Esophagus squamous epithelium (tissue), 5 donors: Measurements from ENCODE around the gene DYNC1LI1. TPM values are rescaled to one million over a fixed set of nuclear protein-coding genes. Genes with fewer than 3 reads are reported as not detected.

Experiments
- DNase-seq: peaks from one replicate; lab custom pipeline; 2025; lab: John Stamatoyannopoulos, UW
- H3K27ac ChIP-seq, 4 donors: fragments of 200-600 bp; sonication (generic); one replicate each; pipeline ENCODE4 v1.5.1; 2016 to 2019; ENCODE audit warnings: mild to moderate bottlenecking in 1 of 4
- H3K27me3 ChIP-seq, 4 donors: fragments of 200-600 bp; sonication (generic); 1 replicate in 3 of 4; 2 replicates in 1 of 4; pipeline versions ENCODE4 v1.5.1 to v1.6.0; 2017 to 2021; ENCODE audit warnings: antibody characterized with exemption in 1 of 4
- H3K36me3 ChIP-seq, 3 donors: fragments of 200-600 bp; sonication (generic); one replicate each; pipeline ENCODE4 v1.5.1; 2016 to 2019
- H3K4me1 ChIP-seq, 3 donors: fragments of 200-600 bp; sonication (generic); one replicate each; pipeline ENCODE4 v1.5.1; 2017 to 2019
- H3K4me3 ChIP-seq, 4 donors: fragments of 200-600 bp; sonication (generic); 1 replicate in 3 of 4; 2 replicates in 1 of 4; pipeline ENCODE4 v1.5.1; 2016 to 2019; ENCODE audit warnings: mild to moderate bottlenecking in 2 of 4, moderate library complexity in 1 of 4
- H3K9me3 ChIP-seq, 3 donors: fragments of 200-600 bp; sonication (generic); one replicate each; pipeline ENCODE4 v1.5.1; 2016 to 2019
- CTCF ChIP-seq, 6 experiments: fragments of 450-650 bp in 4 of 6; fragments of 200-600 bp in 2 of 6; sonication (generic) in 2 of 6; IDR thresholded peaks; one replicate each; pipeline ENCODE4 v1.5.1; 2016 to 2019; ENCODE audit warnings: antibody characterized with exemption in 6 of 6, mild to moderate bottlenecking in 4 of 6, moderate library complexity in 4 of 6
- POLR2A ChIP-seq, 4 donors: fragments of 450-650 bp; IDR thresholded peaks; one replicate each; pipeline ENCODE4 v1.6.1; 2017; ENCODE audit warnings: antibody characterized with exemption in 4 of 4, mild to moderate bottlenecking in 4 of 4, moderate library complexity in 3 of 4
- WGBS, 2 donors: methylation state at CpG; one replicate each; pipeline ENCODE4 v1.1.5; 2018; 5-methylcytosine and 5-hydroxymethylcytosine counted together
- intact Hi-C: fragments of 100-400 bp; cut with DNase I; formaldehyde crosslinking; loops from one replicate; pipeline ENCODE4 v1.15.0; 2022
- total RNA-seq, 4 donors: library from RNA; depleted of rRNA; stranded (reverse); fragments of >200 nt; gene quantifications; one replicate each; pipeline ENCODE4 v1.1.0, GENCODE V29; 2016
- donor health status: DM: yes; HTN: yes; CAD: no.

DYNC1LI1 gene
- total RNA-seq, 4 donors from 2014 or later: 12.8 to 29.9 (median 24.8) TPM

- Histone ChIP-seq H3K27ac (no peak overlapping the region), H3K4me3 (no peak overlapping the region), H3K27me3 (no peaks in the 10 kb centered on the region), H3K36me3 (peaks cover 0 to 25% (median 6%) of the 10 kb centered on the region in 3 donors), H3K4me1 (peaks cover 0 to 30% (median 7%) of the 10 kb centered on the region in 3 donors), H3K9me3 (no peaks in the 10 kb centered on the region)
- DNase-seq: no peak
- intact Hi-C loops: no loop called here
- 100% methylated on average over 1 of the region's 1 CpG for WGBS, 2 donors
- TF ChIP-seq CTCF (IDR thresholded peaks at IDR 0.05) (no peak), POLR2A (IDR thresholded peaks at IDR 0.05) (no peak)
Observed at GRCh38 chr3:32564195-32564594, 6.5 kb downstream of the DYNC1LI1 start.

DNA sequence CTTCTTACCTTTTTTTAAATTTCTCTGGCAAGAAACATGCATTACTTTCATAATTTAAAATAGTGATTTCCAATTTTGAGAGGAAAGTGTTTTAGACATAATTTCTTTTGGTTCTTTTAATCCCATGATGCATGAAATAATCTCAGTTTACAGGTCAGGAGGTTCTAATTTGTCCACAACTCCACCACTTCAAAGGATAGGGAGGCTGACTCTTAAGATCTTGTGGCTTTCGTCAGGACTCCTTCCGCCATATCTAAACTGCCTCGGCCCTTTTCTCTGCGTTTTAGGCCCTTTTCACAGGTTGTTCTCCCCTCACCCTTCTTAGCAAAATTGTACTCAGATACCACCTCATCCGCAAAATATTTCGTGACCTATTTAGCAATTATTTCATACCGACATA, 8.0 kb downstream of the DYNC1LI1 start:
- no peaks in the 10 kb centered on the region for H3K27me3 ChIP-seq
- no peak for DNase-seq
- no peak overlapping the region for H3K27ac ChIP-seq
- WGBS, 2 donors: 89 to 91% methylated on average over 7 of the region's 7 CpGs
- peaks cover 0 to 25% (median 6%) of the 10 kb centered on the region in 3 donors for H3K36me3 ChIP-seq
- no peak for TF ChIP-seq CTCF (IDR thresholded peaks at IDR 0.05)
- no peak for TF ChIP-seq POLR2A (IDR thresholded peaks at IDR 0.05)
- H3K9me3 ChIP-seq: no peaks in the 10 kb centered on the region
- no peak overlapping the region for H3K4me3 ChIP-seq
- intact Hi-C loops: no loop called here
- H3K4me1 ChIP-seq: peaks cover 0 to 19% (median 0%) of the 10 kb centered on the region in 3 donors

- WGBS, 2 donors: 48 to 58% methylated on average over 3 of the region's 3 CpGs
- TF ChIP-seq CTCF (IDR thresholded peaks at IDR 0.05) (no peak), POLR2A (IDR thresholded peaks at IDR 0.05) (no peak)
- no peak for DNase-seq
Observed at GRCh38 chr3:32557640-32558352, 12.9 kb downstream of the DYNC1LI1 start.

DNA sequence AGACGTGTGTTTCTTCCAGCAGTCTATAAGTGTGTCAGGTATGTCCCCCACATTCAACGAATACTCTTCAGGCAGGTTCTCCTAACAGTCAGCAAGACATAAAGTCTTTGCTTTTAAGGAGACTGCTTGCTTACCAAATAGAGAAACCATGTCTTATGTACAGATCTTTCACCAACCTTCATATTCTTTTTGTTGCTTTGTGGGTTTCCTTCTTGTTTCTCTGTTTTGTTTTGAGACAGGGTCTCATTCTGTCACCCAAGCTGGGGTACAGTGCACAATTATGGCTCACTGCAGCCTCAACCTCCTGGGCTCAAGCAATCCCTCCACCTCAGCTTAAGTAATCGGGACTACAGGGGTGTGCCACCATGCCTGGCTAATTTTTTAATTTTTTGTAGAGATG, 14.3 kb downstream of the DYNC1LI1 start:
- Histone ChIP-seq H3K4me3 (no peak overlapping the region), H3K27ac (no peak overlapping the region), H3K9me3 (no peaks in the 10 kb centered on the region), H3K27me3 (no peaks in the 10 kb centered on the region), H3K4me1 (peaks cover 0 to 14% (median 0%) of the 10 kb centered on the region in 3 donors), H3K36me3 (peaks cover 0 to 3% (median 0%) of the 10 kb centered on the region in 3 donors)
- intact Hi-C loops: no loop called here
- 79 to 87% methylated on average over 3 of the region's 3 CpGs for WGBS, 2 donors
- no peak for DNase-seq
- no peak for TF ChIP-seq POLR2A (IDR thresholded peaks at IDR 0.05)
- TF ChIP-seq CTCF (IDR thresholded peaks at IDR 0.05): no peak

More at GRCh38 chr3:32557640-32558352, 12.9 kb downstream of the DYNC1LI1 start:
- intact Hi-C loops: no loop called here
- H3K9me3 ChIP-seq: no peaks in the 10 kb centered on the region
- H3K27ac ChIP-seq: no peak overlapping the region
- no peak overlapping the region for H3K4me3 ChIP-seq
- H3K36me3 ChIP-seq: peaks cover 0 to 10% (median 0%) of the 10 kb centered on the region in 3 donors
- H3K27me3 ChIP-seq: no peaks in the 10 kb centered on the region
- H3K4me1 ChIP-seq: peaks cover 0 to 11% (median 0%) of the 10 kb centered on the region in 3 donors

- DNase-seq: no peak
- Histone ChIP-seq H3K27me3 (no peaks in the 10 kb centered on the region), H3K4me1 (peaks cover 0 to 18% (median 0%) of the 10 kb centered on the region in 3 donors), H3K9me3 (no peaks in the 10 kb centered on the region), H3K36me3 (no peaks in the 10 kb centered on the region), H3K4me3 (no peak overlapping the region), H3K27ac (no peak overlapping the region)
- intact Hi-C loops: no loop called here
- TF ChIP-seq CTCF (IDR thresholded peaks at IDR 0.05) (no peak), POLR2A (IDR thresholded peaks at IDR 0.05) (no peak)
Observed at GRCh38 chr3:32553973-32554372, 16.7 kb downstream of the DYNC1LI1 start.
